ENCODE results near the gene CTTNBP2. TPM values are rescaled to one million over a fixed set of nuclear protein-coding genes. Genes with fewer than 3 reads are reported as not detected.

CTTNBP2 gene
- total and polyA plus RNA-seq, 2 of the 4 experiments (the other 2 are of a cell fraction), result 6.6 to 11.3 TPM

- Histone ChIP-seq H2BK20ac (ENCODE audit: low read depth, low read length) (no peak overlapping the region), H3K79me1 (ENCODE audit: low read depth in 1 of 2, low read length in 2 of 2) (no peaks in the 10 kb centered on the region), H2AK5ac (ENCODE audit: low read depth, low read length) (no peak overlapping the region), H3K9me1 (ENCODE audit: insufficient read depth, low read length) (no peaks in the 10 kb centered on the region), H3K27me3 (ENCODE audit: control insufficient read depth, insufficient read depth, low read length) (no peaks in the 10 kb centered on the region; the same call in 1 of the 2 replicates), H4K91ac (ENCODE audit: insufficient read depth, low read depth, low read length) (no peak overlapping the region), H2BK5ac (ENCODE audit: low read depth, low read length, poor library complexity, severe bottlenecking) (no peak overlapping the region), H3K4ac (ENCODE audit: low read depth, low read length) (no peak overlapping the region), H3K36me3 (ENCODE audit: control insufficient read depth, insufficient read depth, low read length) (no peaks in the 10 kb centered on the region), H2BK120ac (ENCODE audit: low read depth, low read length) (no peak overlapping the region), H3K4me3 (ENCODE audit: insufficient read depth, low read depth, low read length) (no peak overlapping the region), H3K4me1 (ENCODE audit: control insufficient read depth, insufficient read depth, low read length) (no peaks in the 10 kb centered on the region), H3K9ac (ENCODE audit: low read depth, low read length) (no peak overlapping the region), H3K27ac (ENCODE audit: insufficient read depth, low read length) (no peak overlapping the region), H4K20me1 (ENCODE audit: insufficient read depth, low read length) (no peaks in the 10 kb centered on the region), H3K23ac (ENCODE audit: low read depth, low read length) (no peak overlapping the region), H3K18ac (ENCODE audit: low read depth, low read length) (no peak overlapping the region), H4K5ac (ENCODE audit: low read depth, low read length) (no peak overlapping the region), H3K4me2 (ENCODE audit: low read depth, low read length) (no peak overlapping the region), H3K56ac (ENCODE audit: extremely low read depth, insufficient read depth, low read length) (no peak overlapping the region), H3K14ac (replicated peaks; ENCODE audit: low read depth, low read length) (no peak overlapping the region), H2BK15ac (ENCODE audit: low read depth, low read length) (no peak overlapping the region), H2AK9ac (replicated peaks; ENCODE audit: low read depth, low read length, poor library complexity) (no peak overlapping the region), H4K8ac (ENCODE audit: low read depth in 2 of 2, low read length in 2 of 2) (no peak overlapping the region), H2AFZ (replicated peaks; ENCODE audit: low read length, poor library complexity) (no peak overlapping the region), H3K9me3 (ENCODE audit: control insufficient read depth, insufficient read depth, low read length) (no peaks in the 10 kb centered on the region)
- in situ Hi-C loops (cut with MboI; ENCODE audit: low sequenced_read_pairs) (no loop called here), intact Hi-C loops (cut with micrococcal nuclease) (no loop called here), dilution Hi-C loops (cut with HindIII; ENCODE audit: low sequenced_read_pairs, unreplicated experiment) (no loop called here)
- no peak for TF ChIP-seq RFX5 (IDR thresholded peaks at IDR 0.05; ENCODE audit: low read depth, low read length)
- no peak for TF ChIP-seq MXI1 (IDR thresholded peaks at IDR 0.05; ENCODE audit: borderline replicate concordance, low read depth, low read length)
- no peak for TF ChIP-seq FOS (IDR thresholded peaks at IDR 0.05; ENCODE audit: low read depth, low read length)
- no peak for TF ChIP-seq MAZ (IDR thresholded peaks at IDR 0.05; ENCODE audit: borderline replicate concordance, low read depth, low read length)
- TF ChIP-seq CTCF (conservative IDR thresholded peaks at IDR 0.05; ENCODE audit: low read depth, low read length), result no peak
- no peak for TF ChIP-seq CEBPB (IDR thresholded peaks at IDR 0.05; ENCODE audit: low read depth, low read length)
- TF ChIP-seq SMC3 (IDR thresholded peaks at IDR 0.05; ENCODE audit: low read depth, low read length), result no peak
- TF ChIP-seq POLR2A (IDR thresholded peaks at IDR 0.05; ENCODE audit: low read depth, low read length), result no peak
- no peak for TF ChIP-seq RAD21 (IDR thresholded peaks at IDR 0.05; ENCODE audit: low read length)
- TF ChIP-seq NFE2L2 (IDR thresholded peaks at IDR 0.05; ENCODE audit: low read depth, low read length), result no peak
- TF ChIP-seq RCOR1 (IDR thresholded peaks at IDR 0.05; ENCODE audit: insufficient replicate concordance, low read length), result no peak
- no peak for TF ChIP-seq USF2 (IDR thresholded peaks at IDR 0.05; ENCODE audit: low read depth, low read length)
- TF ChIP-seq, protein P1, sequence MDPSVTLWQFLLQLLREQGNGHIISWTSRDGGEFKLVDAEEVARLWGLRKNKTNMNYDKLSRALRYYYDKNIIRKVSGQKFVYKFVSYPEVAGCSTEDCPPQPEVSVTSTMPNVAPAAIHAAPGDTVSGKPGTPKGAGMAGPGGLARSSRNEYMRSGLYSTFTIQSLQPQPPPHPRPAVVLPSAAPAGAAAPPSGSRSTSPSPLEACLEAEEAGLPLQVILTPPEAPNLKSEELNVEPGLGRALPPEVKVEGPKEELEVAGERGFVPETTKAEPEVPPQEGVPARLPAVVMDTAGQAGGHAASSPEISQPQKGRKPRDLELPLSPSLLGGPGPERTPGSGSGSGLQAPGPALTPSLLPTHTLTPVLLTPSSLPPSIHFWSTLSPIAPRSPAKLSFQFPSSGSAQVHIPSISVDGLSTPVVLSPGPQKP (IDR thresholded peaks at IDR 0.05; ENCODE audit: borderline replicate concordance, low read depth, low read length), result no peak
- TF ChIP-seq CHD1 (IDR thresholded peaks at IDR 0.05; ENCODE audit: low read depth, low read length), result no peak
- no peak for TF ChIP-seq MAFK (IDR thresholded peaks at IDR 0.05; ENCODE audit: low read depth, low read length)
- TF ChIP-seq BHLHE40 (IDR thresholded peaks at IDR 0.05; ENCODE audit: low read depth, low read length), result no peak
- DNase-seq, result no peak
- ChIA-PET CTCF (interaction anchor here (1.2 kb wide), 1 partner anchor 231 kb away, joined by 3 read pairs; no protein-coding TSS in a partner anchor), POLR2A (ENCODE audit: unreplicated experiment) (no interaction called here)
- BruUV-seq (replicated peaks), result no TSS peak
- WGBS, 2 experiments (ENCODE audit: extremely low coverage in 2 of 2, insufficient read length in 1 of 2), result no CpG with 5 or more reads among the region's 3 CpGs
- no peak for ATAC-seq (ENCODE audit: low read depth)
These were observed 183.1 kb downstream of the CTTNBP2 start for GRCh38 chr7:117690147-117690546.
